Lower lobe of right lung (tissue), 2 donors: ENCODE data around the gene SLC35B1. TPM values are rescaled to one million over a fixed set of nuclear protein-coding genes. Genes with fewer than 3 reads are reported as not detected.

ENCODE experiments used
- ATAC-seq, 2 donors: fragments of 200-7000 bp; cut with Tn5 transposase; one replicate each; pipeline ENCODE4 v1.9.1; 2020 to 2022; ENCODE audit warnings: mild to moderate bottlenecking in 2 of 2, moderate library complexity in 2 of 2
- DNase-seq: peaks from one replicate; pipeline ENCODE4 v3.0.0-alpha.2; 2020
- H3K27ac ChIP-seq: fragments of 200-600 bp; one replicate; pipeline ENCODE4 v1.8.0; 2022
- H3K27me3 ChIP-seq: fragments of 200-600 bp; one replicate; pipeline ENCODE4 v1.8.0; 2022; ENCODE audit warnings: low read depth
- H3K36me3 ChIP-seq: fragments of 200-600 bp; one replicate; pipeline ENCODE4 v1.8.0; 2022; ENCODE audit warnings: mild to moderate bottlenecking
- H3K4me1 ChIP-seq: fragments of 200-600 bp; one replicate; pipeline ENCODE4 v1.8.0; 2022
- H3K4me3 ChIP-seq: fragments of 200-600 bp; one replicate; pipeline ENCODE4 v1.8.0; 2022; ENCODE audit warnings: mild to moderate bottlenecking
- H3K9me3 ChIP-seq: fragments of 200-600 bp; one replicate; pipeline ENCODE4 v1.8.0; 2022
- CTCF ChIP-seq: fragments of 200-600 bp; IDR thresholded peaks from one replicate; pipeline ENCODE4 v1.8.0; 2022; ENCODE audit warnings: antibody characterized with exemption, mild to moderate bottlenecking
- intact Hi-C: fragments of 100-400 bp; cut with DNase I; formaldehyde crosslinking; loops from one replicate; pipeline ENCODE4 v1.11.0; 2022
- total RNA-seq: library from RNA; stranded (reverse); fragmentation: NEBNext Ultra II Directional; extraction: Animal tissue kit (Norgen Biotek cat#: 25700); gene quantifications from one replicate; pipeline ENCODE4 v1.2.1, GENCODE V29; 2021
- donor health status: DM: no; HTN: yes; CAD: no; lungs with severe emphysema.

The SLC35B1 gene
- total RNA-seq, 1 donor from 2014 or later: 38.9 TPM

- Histone ChIP-seq H3K9me3 (no peaks in the 10 kb centered on the region), H3K27me3 (no peaks in the 10 kb centered on the region), H3K27ac (no peak overlapping the region), H3K4me1 (peaks cover 12% of the 10 kb centered on the region), H3K4me3 (peak overlapping the region; percentile 1), H3K36me3 (no peaks in the 10 kb centered on the region)
- intact Hi-C loops: no loop called here
- ATAC-seq (peak in 1 of 2 donors; percentile 16), DNase-seq (no peak)
- no peak for TF ChIP-seq CTCF
Measured at GRCh38 chr17:49746791-49747490, 39.2 kb upstream of the SLC35B1 start.

- no peak for ATAC-seq
- H3K27ac ChIP-seq: no peak overlapping the region
- H3K27me3 ChIP-seq: no peaks in the 10 kb centered on the region
- H3K36me3 ChIP-seq: no peaks in the 10 kb centered on the region
- peaks cover 27% of the 10 kb centered on the region for H3K4me1 ChIP-seq
- no peak overlapping the region for H3K4me3 ChIP-seq
- no peak for DNase-seq
- intact Hi-C loops: no loop called here
- no peak for TF ChIP-seq CTCF
- H3K9me3 ChIP-seq: no peaks in the 10 kb centered on the region
Measured at GRCh38 chr17:49745175-49746139, 37.7 kb upstream of the SLC35B1 start.

GRCh38 chr17:49742166-49742638 lies 34.4 kb upstream of the SLC35B1 start:
- Histone ChIP-seq H3K27me3 (no peaks in the 10 kb centered on the region), H3K9me3 (no peaks in the 10 kb centered on the region), H3K36me3 (no peaks in the 10 kb centered on the region), H3K27ac (peak overlapping the region; percentile 77), H3K4me1 (peaks cover 52% of the 10 kb centered on the region), H3K4me3 (no peak overlapping the region)
- intact Hi-C loops: no loop called here
- no peak for DNase-seq
- peak in 1 of 2 donors; percentile 23 for ATAC-seq
- TF ChIP-seq CTCF: no peak

- intact Hi-C loops: no loop called here
- Histone ChIP-seq H3K4me1 (peaks cover 52% of the 10 kb centered on the region), H3K27me3 (no peaks in the 10 kb centered on the region), H3K4me3 (no peak overlapping the region), H3K9me3 (no peaks in the 10 kb centered on the region), H3K27ac (peak overlapping the region; percentile 77), H3K36me3 (no peaks in the 10 kb centered on the region)
- DNase-seq (no peak), ATAC-seq (no peak)
- no peak for TF ChIP-seq CTCF
Measured at GRCh38 chr17:49741692-49742076, 33.9 kb upstream of the SLC35B1 start.

GRCh38 chr17:49741009-49741691 lies 33.4 kb upstream of the SLC35B1 start:
- H3K4me3 ChIP-seq: no peak overlapping the region
- DNase-seq (no peak), ATAC-seq (no peak)
- no peaks in the 10 kb centered on the region for H3K9me3 ChIP-seq
- no peaks in the 10 kb centered on the region for H3K36me3 ChIP-seq
- intact Hi-C loops: no loop called here
- no peaks in the 10 kb centered on the region for H3K27me3 ChIP-seq
- H3K27ac ChIP-seq: peak overlapping the region; percentile 77
- H3K4me1 ChIP-seq: peaks cover 52% of the 10 kb centered on the region
- TF ChIP-seq CTCF: no peak
